Ishikawa (cell line): ENCODE results near the gene FOXF1.

ENCODE experiments used
- CEBPB ChIP-seq: IDR thresholded peaks from 2 replicates; pipeline ENCODE4 v1.6.1; 2012
- CREB1 ChIP-seq: IDR thresholded peaks from 2 replicates; pipeline ENCODE4 v1.6.1; 2012; ENCODE audit warnings: low read depth
- EGR1 ChIP-seq: IDR thresholded peaks from 2 replicates; pipeline ENCODE4 v1.6.1; 2012
- EP300 ChIP-seq: IDR thresholded peaks from 2 replicates; pipeline ENCODE4 v1.6.1; 2012; ENCODE audit warnings: borderline replicate concordance
- FOXM1 ChIP-seq: IDR thresholded peaks from 2 replicates; pipeline ENCODE4 v1.6.1; 2012; ENCODE audit warnings: low read depth, borderline replicate concordance
- NFIC ChIP-seq: IDR thresholded peaks from 2 replicates; pipeline ENCODE4 v1.6.1; 2012
- RAD21 ChIP-seq: IDR thresholded peaks from 2 replicates; pipeline ENCODE4 v1.6.1; 2012; ENCODE audit warnings: low read depth
- TAF1 ChIP-seq: IDR thresholded peaks from 2 replicates; pipeline ENCODE4 v1.6.1; 2012; ENCODE audit warnings: low read depth, mild to moderate bottlenecking
- TCF12 ChIP-seq: IDR thresholded peaks from 2 replicates; pipeline ENCODE4 v1.6.1; 2012; ENCODE audit warnings: low read depth
- TEAD4 ChIP-seq: IDR thresholded peaks from 2 replicates; pipeline ENCODE4 v1.6.1; 2012
- YY1 ChIP-seq: IDR thresholded peaks from 2 replicates; pipeline ENCODE4 v1.6.1; 2012; ENCODE audit warnings: low read depth
- ZBTB7A ChIP-seq: IDR thresholded peaks from 2 replicates; pipeline ENCODE4 v1.6.1; 2012; ENCODE audit warnings: low read depth
- TF ChIP-seq, protein P1 (sequence below): IDR thresholded peaks from 2 replicates; pipeline ENCODE4 v1.6.1; 2012
- TF ChIP-seq, protein P2 (sequence below): IDR thresholded peaks from 2 replicates; pipeline ENCODE4 v1.6.1; 2012
- TF ChIP-seq, protein P3 (sequence below): IDR thresholded peaks from 2 replicates; pipeline ENCODE4 v1.6.1; 2012; ENCODE audit warnings: low read depth, mild to moderate bottlenecking

The FOXF1 gene

DNA sequence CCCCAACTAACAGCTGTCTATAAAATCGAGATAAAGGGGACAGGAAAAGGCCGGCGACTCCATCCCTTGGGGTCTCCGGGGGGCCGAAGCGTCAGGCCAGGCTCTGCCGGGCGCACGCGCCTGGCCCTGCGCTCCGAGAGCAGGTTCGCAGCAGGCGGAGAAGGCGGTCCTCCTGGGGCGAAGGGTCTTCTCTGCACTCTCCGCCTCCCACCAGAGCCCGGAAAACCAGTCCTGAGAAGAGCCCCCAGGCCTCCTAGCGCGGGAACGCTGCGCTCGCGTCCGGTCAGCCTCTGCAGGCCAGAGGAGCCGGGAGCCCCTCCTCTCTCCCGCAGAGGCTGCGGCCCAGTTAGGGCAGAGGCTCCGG, 5.1 kb downstream of the FOXF1 start:
- no peak for TF ChIP-seq ZBTB7A
- TF ChIP-seq, protein P1, sequence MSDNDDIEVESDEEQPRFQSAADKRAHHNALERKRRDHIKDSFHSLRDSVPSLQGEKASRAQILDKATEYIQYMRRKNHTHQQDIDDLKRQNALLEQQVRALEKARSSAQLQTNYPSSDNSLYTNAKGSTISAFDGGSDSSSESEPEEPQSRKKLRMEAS = no peak
- TF ChIP-seq, protein P2, sequence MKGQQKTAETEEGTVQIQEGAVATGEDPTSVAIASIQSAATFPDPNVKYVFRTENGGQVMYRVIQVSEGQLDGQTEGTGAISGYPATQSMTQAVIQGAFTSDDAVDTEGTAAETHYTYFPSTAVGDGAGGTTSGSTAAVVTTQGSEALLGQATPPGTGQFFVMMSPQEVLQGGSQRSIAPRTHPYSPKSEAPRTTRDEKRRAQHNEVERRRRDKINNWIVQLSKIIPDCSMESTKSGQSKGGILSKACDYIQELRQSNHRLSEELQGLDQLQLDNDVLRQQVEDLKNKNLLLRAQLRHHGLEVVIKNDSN = no peak

DNA sequence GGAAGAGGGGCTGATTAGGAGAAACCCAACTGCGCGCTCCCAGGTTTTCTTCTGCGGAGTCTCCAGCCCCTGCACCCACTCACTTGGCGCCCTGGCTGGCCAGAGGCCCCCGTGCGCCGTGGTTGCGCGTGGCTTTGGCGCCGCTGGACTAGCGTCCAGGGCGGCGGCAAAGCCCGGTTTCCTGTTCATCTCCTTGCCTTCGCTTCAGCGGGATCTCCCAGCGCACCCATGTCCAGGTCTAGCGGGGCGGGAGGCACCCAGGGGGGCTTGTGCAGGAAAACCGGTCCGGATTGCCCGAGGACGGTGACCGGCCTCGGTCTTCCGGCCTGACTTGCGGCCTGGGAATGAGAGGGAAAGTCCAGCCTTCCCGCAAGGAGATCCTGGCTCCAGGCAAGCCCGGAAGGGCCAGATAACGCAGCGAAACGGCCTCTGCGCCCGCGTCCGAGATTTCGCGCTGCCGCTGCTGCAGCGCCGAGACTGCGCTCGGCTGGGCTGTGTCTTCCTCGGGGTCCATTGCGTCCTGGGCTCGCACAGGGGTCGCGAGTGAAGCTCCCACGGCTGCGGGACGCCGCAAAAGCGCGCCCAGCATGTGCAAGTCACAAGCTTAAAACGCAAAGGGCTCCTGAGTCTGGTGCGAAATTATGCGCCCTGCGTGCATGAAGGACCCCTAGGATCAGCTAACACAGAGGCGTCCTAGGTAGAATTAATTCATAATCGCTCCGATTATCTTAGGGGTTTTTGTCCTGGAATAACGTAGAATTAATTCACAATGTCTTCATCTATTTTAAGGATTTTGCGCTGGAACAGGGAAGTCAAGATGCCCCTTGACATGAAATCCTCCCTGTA, 5.7 kb downstream of the FOXF1 start:
- TF ChIP-seq YY1 = no peak
- TF ChIP-seq RAD21 = no peak
- no peak for TF ChIP-seq CEBPB
- TF ChIP-seq TCF12 = no peak
- no peak for TF ChIP-seq CREB1
- no peak for TF ChIP-seq EP300
- TF ChIP-seq NFIC = no peak
- TF ChIP-seq ZBTB7A = no peak
- TF ChIP-seq, protein P1 = no peak
- TF ChIP-seq TAF1 = no peak
- TF ChIP-seq, protein P3, sequence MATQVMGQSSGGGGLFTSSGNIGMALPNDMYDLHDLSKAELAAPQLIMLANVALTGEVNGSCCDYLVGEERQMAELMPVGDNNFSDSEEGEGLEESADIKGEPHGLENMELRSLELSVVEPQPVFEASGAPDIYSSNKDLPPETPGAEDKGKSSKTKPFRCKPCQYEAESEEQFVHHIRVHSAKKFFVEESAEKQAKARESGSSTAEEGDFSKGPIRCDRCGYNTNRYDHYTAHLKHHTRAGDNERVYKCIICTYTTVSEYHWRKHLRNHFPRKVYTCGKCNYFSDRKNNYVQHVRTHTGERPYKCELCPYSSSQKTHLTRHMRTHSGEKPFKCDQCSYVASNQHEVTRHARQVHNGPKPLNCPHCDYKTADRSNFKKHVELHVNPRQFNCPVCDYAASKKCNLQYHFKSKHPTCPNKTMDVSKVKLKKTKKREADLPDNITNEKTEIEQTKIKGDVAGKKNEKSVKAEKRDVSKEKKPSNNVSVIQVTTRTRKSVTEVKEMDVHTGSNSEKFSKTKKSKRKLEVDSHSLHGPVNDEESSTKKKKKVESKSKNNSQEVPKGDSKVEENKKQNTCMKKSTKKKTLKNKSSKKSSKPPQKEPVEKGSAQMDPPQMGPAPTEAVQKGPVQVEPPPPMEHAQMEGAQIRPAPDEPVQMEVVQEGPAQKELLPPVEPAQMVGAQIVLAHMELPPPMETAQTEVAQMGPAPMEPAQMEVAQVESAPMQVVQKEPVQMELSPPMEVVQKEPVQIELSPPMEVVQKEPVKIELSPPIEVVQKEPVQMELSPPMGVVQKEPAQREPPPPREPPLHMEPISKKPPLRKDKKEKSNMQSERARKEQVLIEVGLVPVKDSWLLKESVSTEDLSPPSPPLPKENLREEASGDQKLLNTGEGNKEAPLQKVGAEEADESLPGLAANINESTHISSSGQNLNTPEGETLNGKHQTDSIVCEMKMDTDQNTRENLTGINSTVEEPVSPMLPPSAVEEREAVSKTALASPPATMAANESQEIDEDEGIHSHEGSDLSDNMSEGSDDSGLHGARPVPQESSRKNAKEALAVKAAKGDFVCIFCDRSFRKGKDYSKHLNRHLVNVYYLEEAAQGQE = no peak
- no peak for TF ChIP-seq TEAD4
- TF ChIP-seq EGR1 = no peak
- TF ChIP-seq, protein P2 = no peak
- TF ChIP-seq FOXM1 = no peak

DNA sequence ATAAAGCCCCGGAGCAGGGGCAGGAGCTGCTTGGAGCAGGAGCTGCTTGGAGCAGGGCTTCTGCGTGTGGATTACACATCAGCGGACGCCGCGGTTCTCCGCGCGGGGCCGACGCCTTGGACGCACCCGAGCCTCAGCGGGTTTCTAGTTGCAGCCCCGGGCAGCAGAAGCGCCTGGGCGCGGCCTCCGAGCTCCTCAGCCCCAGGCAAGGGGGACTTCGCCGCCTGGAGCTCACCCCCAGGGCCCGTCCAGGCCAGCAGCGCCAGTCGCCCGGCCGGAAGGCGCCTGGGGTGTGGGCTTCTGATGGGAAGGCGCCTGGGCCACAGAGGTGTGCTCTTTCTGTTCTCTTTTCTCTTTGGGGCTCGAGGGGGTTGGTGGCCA, 6.3 kb downstream of the FOXF1 start:
- no peak for TF ChIP-seq TCF12
- TF ChIP-seq, protein P2 = no peak
- no peak for TF ChIP-seq EGR1
- TF ChIP-seq, protein P3 = no peak
- no peak for TF ChIP-seq YY1
- TF ChIP-seq TAF1 = no peak
- no peak for TF ChIP-seq ZBTB7A
- no peak for TF ChIP-seq EP300
- no peak for TF ChIP-seq FOXM1
- TF ChIP-seq NFIC = no peak

DNA sequence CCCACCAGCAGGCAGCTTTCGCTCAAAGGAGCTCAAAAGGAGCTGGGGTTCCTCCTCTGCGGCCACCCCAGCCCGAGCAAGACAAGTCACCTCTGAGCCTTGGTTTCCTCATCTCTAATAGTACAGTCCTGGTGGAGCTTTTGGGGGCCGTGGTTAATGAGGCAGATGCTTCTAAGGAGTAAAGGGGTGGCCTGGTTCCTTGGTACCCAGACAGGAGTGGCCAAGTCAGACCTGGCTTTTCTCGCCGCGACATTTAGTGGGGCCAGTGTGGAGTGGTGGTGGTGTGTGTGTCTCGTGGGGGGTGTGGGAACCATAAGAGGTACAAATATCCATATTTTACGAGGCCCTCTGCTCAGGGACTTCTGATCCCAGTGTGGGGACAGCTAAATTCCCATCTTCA, 6.7 kb downstream of the FOXF1 start:
- TF ChIP-seq EP300 = no peak
- no peak for TF ChIP-seq YY1
- TF ChIP-seq, protein P2 = no peak
- no peak for TF ChIP-seq EGR1
- no peak for TF ChIP-seq FOXM1
- no peak for TF ChIP-seq TEAD4
- TF ChIP-seq, protein P3 = no peak
- no peak for TF ChIP-seq CEBPB
- TF ChIP-seq CREB1 = no peak
